Measurements from ENCODE around the gene TRIM16.
"Not testable (repeated sequence)": the region's sequence is repeated elsewhere in the genome, so short reads cannot be mapped to it uniquely, and the experiment has no call there.

DNA sequence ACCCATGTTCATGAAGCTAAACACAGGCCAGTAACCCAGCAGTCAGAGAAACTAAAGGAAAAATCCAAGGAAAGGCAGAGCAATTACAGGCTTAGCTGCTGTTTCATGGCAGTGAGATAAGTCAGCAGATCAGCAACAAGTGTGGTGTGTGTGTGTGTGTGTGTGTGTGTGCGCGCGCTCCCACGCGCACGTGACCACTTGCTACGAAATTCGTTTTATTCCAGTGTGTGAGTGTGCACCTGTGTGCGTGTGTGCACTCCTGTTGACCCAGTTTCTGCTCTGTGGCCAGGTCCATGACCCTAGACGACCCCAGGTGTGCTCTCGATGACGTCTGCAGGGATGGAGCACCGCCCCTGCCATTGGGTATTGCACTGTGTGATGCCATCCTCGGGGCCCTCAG lies 46.4 kb upstream of the TRIM16 start:
- TF ChIP-seq ZNF274 (IDR thresholded peaks at IDR 0.05; ENCODE audit: low read length); ZNF274 (tag by site-specific recombination; IDR thresholded peaks at IDR 0.05; ENCODE audit: borderline replicate concordance); ZNF214 (tag by site-specific recombination; IDR thresholded peaks at IDR 0.05; ENCODE audit: borderline replicate concordance); KLF9 (tag by site-specific recombination; IDR thresholded peaks at IDR 0.05; ENCODE audit: low read depth); ZNF76 (tag by site-specific recombination; IDR thresholded peaks at IDR 0.05; ENCODE audit: borderline replicate concordance, low read depth): not testable (repeated sequence)
- TF ChIP-seq, protein P1, sequence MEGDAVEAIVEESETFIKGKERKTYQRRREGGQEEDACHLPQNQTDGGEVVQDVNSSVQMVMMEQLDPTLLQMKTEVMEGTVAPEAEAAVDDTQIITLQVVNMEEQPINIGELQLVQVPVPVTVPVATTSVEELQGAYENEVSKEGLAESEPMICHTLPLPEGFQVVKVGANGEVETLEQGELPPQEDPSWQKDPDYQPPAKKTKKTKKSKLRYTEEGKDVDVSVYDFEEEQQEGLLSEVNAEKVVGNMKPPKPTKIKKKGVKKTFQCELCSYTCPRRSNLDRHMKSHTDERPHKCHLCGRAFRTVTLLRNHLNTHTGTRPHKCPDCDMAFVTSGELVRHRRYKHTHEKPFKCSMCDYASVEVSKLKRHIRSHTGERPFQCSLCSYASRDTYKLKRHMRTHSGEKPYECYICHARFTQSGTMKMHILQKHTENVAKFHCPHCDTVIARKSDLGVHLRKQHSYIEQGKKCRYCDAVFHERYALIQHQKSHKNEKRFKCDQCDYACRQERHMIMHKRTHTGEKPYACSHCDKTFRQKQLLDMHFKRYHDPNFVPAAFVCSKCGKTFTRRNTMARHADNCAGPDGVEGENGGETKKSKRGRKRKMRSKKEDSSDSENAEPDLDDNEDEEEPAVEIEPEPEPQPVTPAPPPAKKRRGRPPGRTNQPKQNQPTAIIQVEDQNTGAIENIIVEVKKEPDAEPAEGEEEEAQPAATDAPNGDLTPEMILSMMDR (tag by site-specific recombination; IDR thresholded peaks at IDR 0.05) = not testable (repeated sequence)
- TF ChIP-seq, protein P2, sequence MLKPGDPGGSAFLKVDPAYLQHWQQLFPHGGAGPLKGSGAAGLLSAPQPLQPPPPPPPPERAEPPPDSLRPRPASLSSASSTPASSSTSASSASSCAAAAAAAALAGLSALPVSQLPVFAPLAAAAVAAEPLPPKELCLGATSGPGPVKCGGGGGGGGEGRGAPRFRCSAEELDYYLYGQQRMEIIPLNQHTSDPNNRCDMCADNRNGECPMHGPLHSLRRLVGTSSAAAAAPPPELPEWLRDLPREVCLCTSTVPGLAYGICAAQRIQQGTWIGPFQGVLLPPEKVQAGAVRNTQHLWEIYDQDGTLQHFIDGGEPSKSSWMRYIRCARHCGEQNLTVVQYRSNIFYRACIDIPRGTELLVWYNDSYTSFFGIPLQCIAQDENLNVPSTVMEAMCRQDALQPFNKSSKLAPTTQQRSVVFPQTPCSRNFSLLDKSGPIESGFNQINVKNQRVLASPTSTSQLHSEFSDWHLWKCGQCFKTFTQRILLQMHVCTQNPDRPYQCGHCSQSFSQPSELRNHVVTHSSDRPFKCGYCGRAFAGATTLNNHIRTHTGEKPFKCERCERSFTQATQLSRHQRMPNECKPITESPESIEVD (tag by site-specific recombination; IDR thresholded peaks at IDR 0.05) = not testable (repeated sequence)
